ENCODE measurements around the gene GALNT14. TPM values are rescaled to one million over a fixed set of nuclear protein-coding genes. Genes with fewer than 3 reads are reported as not detected.

The GALNT14 gene, protein sequence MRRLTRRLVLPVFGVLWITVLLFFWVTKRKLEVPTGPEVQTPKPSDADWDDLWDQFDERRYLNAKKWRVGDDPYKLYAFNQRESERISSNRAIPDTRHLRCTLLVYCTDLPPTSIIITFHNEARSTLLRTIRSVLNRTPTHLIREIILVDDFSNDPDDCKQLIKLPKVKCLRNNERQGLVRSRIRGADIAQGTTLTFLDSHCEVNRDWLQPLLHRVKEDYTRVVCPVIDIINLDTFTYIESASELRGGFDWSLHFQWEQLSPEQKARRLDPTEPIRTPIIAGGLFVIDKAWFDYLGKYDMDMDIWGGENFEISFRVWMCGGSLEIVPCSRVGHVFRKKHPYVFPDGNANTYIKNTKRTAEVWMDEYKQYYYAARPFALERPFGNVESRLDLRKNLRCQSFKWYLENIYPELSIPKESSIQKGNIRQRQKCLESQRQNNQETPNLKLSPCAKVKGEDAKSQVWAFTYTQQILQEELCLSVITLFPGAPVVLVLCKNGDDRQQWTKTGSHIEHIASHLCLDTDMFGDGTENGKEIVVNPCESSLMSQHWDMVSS
- total RNA-seq (2021), result 2.4 and 2.7 TPM in 2 replicates
- long read RNA-seq, transcript GALNT14-202 (15 exons, 2,733 nt), result major isoform, 21 of 34 reads
- long read RNA-seq, partial matches to known transcripts, result 0 of 34 reads
- long read RNA-seq, other reads (novel, unspliced or antisense), result 13 of 34 reads

DNA sequence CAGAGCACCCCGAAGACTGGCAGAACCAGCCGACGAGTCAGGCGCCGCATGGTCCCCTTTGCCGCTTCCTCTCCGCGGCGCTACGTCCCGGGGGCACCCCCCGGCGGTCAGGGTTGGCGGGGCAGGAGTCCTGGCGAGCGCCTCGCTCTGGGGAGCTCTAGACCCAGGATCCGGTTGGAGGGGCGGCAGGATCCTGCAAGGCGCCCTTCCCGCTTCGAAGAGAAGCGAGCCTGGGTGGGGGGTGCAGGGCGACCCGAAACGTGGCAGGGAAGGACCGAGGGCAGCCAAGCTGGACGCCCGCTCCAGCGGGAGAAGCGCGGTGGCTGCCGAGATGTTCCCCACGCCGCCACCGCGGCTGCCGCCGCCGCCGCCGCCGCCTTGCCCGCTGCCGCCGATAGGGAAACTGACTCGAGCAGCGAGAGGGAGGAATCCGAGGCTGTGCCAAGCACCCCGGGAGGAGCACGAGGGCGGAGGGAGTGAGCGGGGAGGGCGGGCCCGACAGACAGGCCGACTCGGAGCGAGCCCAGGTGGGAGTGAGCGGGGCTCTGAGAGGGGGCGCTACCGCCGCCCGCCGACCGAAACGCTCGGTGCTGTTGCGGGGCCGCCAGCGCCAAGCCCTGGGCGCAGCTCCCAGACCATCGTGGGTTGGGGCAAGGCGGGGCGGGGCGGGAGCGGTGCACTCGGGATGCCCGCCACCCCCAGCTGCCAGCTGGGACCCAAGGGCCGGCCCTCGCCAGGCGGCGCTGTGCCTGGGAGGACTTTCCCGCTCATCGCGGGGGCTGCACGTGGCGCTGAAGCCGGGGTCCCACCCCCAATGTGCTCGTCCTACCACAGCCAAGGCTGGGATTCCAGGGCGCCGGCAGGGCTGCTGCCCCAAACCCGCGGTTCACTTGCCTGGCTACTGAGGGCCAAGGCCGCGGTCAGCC, at the start of gene GALNT14:
TSS of gene GALNT14 (minus strand) at position 404 of the 926 bp plus-strand sequence. CDS start at position 50, 354 bp downstream.
- no peak within 1 kb of the TSS for H3T11ph ChIP-seq (ENCODE audit: low read length)

More for the DNA sequence above, at the start of gene GALNT14:
- no peaks in the 10 kb centered on the region for H3K79me1 ChIP-seq (ENCODE audit: insufficient read depth, low read depth, low read length, poor library complexity, severe bottlenecking)
- Mint-ChIP-seq H3K27me3 (ENCODE audit: low read depth) (peaks cover 86% of the 10 kb centered on the region), H3K9me3 (0 out of 5 replicates have a peak, but pooled peaks cover 0 to 6% of the 10 kb centered on the region in 2 experiments), H3K27ac (no peak within 1 kb of the TSS), H3K4me3 (peak within 1 kb of the TSS; percentile 65 to 86), H3K4me1 (peaks cover 26 to 41% of the 10 kb centered on the region in 2 experiments), H3K36me3 (ENCODE audit: insufficient read depth in 1 of 3, low read depth in 3 of 3) (no peaks in the 10 kb centered on the region)
- no peak within 1 kb of the TSS for H2BK20ac ChIP-seq (ENCODE audit: low read depth, low read length, poor library complexity, severe bottlenecking)
- H3K23ac ChIP-seq (ENCODE audit: insufficient read length, low read depth, low read length), result no peak within 1 kb of the TSS
- no peak within 1 kb of the TSS for H2AK5ac ChIP-seq (ENCODE audit: insufficient read length, low read length)
- H4K5ac ChIP-seq (ENCODE audit: insufficient read length, low read depth, low read length), result no peak within 1 kb of the TSS
- H3K27ac ChIP-seq (ENCODE audit: insufficient read length, low read depth, low read length), result no peak within 1 kb of the TSS
- no peak within 1 kb of the TSS for H2BK12ac ChIP-seq (ENCODE audit: insufficient read length, low read depth, low read length)
- TF ChIP-seq, protein P1, sequence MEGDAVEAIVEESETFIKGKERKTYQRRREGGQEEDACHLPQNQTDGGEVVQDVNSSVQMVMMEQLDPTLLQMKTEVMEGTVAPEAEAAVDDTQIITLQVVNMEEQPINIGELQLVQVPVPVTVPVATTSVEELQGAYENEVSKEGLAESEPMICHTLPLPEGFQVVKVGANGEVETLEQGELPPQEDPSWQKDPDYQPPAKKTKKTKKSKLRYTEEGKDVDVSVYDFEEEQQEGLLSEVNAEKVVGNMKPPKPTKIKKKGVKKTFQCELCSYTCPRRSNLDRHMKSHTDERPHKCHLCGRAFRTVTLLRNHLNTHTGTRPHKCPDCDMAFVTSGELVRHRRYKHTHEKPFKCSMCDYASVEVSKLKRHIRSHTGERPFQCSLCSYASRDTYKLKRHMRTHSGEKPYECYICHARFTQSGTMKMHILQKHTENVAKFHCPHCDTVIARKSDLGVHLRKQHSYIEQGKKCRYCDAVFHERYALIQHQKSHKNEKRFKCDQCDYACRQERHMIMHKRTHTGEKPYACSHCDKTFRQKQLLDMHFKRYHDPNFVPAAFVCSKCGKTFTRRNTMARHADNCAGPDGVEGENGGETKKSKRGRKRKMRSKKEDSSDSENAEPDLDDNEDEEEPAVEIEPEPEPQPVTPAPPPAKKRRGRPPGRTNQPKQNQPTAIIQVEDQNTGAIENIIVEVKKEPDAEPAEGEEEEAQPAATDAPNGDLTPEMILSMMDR (conservative IDR thresholded peaks at IDR 0.05), result peak; percentile 62
- no peak within 1 kb of the TSS for H3K4ac ChIP-seq (ENCODE audit: low read depth, low read length)
- H4K20me1 ChIP-seq (ENCODE audit: control insufficient read depth, insufficient read depth, insufficient read length), result no peaks in the 10 kb centered on the region
- H3K79me2 ChIP-seq (ENCODE audit: insufficient read depth, low read length), result no peaks in the 10 kb centered on the region
- H2BK15ac ChIP-seq (ENCODE audit: low read depth, low read length), result no peak within 1 kb of the TSS; the same call in 1 of the 2 replicates
- H3K4me1 ChIP-seq (ENCODE audit: insufficient read depth, low read length), result no peaks in the 10 kb centered on the region
- peaks cover 20% of the 10 kb centered on the region; the same call in 1 of the 2 replicates for H3K27me3 ChIP-seq (ENCODE audit: insufficient read depth, low read length)
- peak within 1 kb of the TSS; percentile 39 for H3K4me2 ChIP-seq (ENCODE audit: insufficient read depth, insufficient read length, low read length)
- H3K9me3 ChIP-seq (ENCODE audit: control insufficient read depth, low read depth, low read length), result no peaks in the 10 kb centered on the region
- H4K8ac ChIP-seq (replicated peaks; ENCODE audit: insufficient read length, low read depth, low read length), result no peak within 1 kb of the TSS
- no peak within 1 kb of the TSS for H3K9ac ChIP-seq (ENCODE audit: extremely low read depth, insufficient read length, low read length)
- H4K91ac ChIP-seq (ENCODE audit: insufficient read length, low read depth, low read length), result no peak within 1 kb of the TSS
- H3K56ac ChIP-seq (ENCODE audit: insufficient read length, low read depth, low read length), result no peak within 1 kb of the TSS
- no peak within 1 kb of the TSS for H2BK120ac ChIP-seq (ENCODE audit: low read depth, low read length, poor library complexity, severe bottlenecking)
- peak within 1 kb of the TSS; percentile 32; the same call in 1 of the 2 replicates for H3K14ac ChIP-seq (ENCODE audit: insufficient read depth, low read length)
- no CpG with 5 or more reads among the region's 95 CpGs for WGBS (ENCODE audit: extremely low coverage, insufficient read length, low lambda C conversion rate)
- no peak within 1 kb of the TSS for H3K18ac ChIP-seq (ENCODE audit: insufficient read length, low read depth, low read length)
- H2AFZ ChIP-seq (ENCODE audit: low read length), result no peak within 1 kb of the TSS
- peaks cover 10% of the 10 kb centered on the region for H3K23me2 ChIP-seq (ENCODE audit: insufficient read length, low read depth, low read length, poor library complexity, severe bottlenecking)
- DNase-seq, result peak; percentile 73
- no peak within 1 kb of the TSS for H2BK5ac ChIP-seq (ENCODE audit: insufficient read length, low read length)

Measured in H9 (cell line).